GM23338 (cell line): ENCODE measurements around the gene DYRK1A. TPM values are rescaled to one million over a fixed set of nuclear protein-coding genes. Genes with fewer than 3 reads are reported as not detected.

Source experiments
- ATAC-seq: fragments of 200-7000 bp; cut with Tn5 transposase; 3 replicates; pipeline ENCODE4 v1.9.1; 2020
- DNase-seq: peaks from one replicate; pipeline ENCODE4 v3.0.0-alpha.2; 2015; ENCODE audit warnings: low spot score
- H2AFZ ChIP-seq: fragments of 200-600 bp; sonication (generic); 2 replicates; pipeline ENCODE4 v1.8.0; 2016; ENCODE audit warnings: antibody characterized with exemption, mild to moderate bottlenecking, moderate library complexity
- H3F3A ChIP-seq: fragments of 200-600 bp; sonication (generic); replicated peaks from 2 replicates; pipeline ENCODE4 v1.8.0; 2017; ENCODE audit warnings: antibody characterized with exemption, mixed run types, low read depth
- H3K27ac ChIP-seq: fragments of 200-600 bp; sonication (generic); 2 replicates; pipeline ENCODE4 v1.6.1; 2016; ENCODE audit warnings: low read depth
- H3K27me3 ChIP-seq: fragments of 200-600 bp; sonication (generic); 2 replicates; pipeline ENCODE4 v1.8.0; 2016; ENCODE audit warnings: mild to moderate bottlenecking, mixed run types, moderate library complexity; ENCODE audit not compliant: insufficient read depth
- H3K36me3 ChIP-seq: fragments of 200-600 bp; sonication (generic); 2 replicates; pipeline ENCODE4 v1.8.0; 2016; ENCODE audit warnings: mild to moderate bottlenecking; ENCODE audit not compliant: insufficient read depth
- H3K4me1 ChIP-seq: fragments of 200-600 bp; sonication (generic); 2 replicates; pipeline ENCODE4 v1.8.0; 2016; ENCODE audit warnings: mild to moderate bottlenecking, moderate library complexity; ENCODE audit not compliant: insufficient read depth
- H3K4me2 ChIP-seq: fragments of 200-600 bp; sonication (generic); 2 replicates; pipeline ENCODE4 v1.7.1; 2017; ENCODE audit warnings: mixed run types
- H3K4me3 ChIP-seq: fragments of 200-600 bp; sonication (generic); 2 replicates; pipeline ENCODE4 v1.6.1; 2016; ENCODE audit warnings: mixed run types
- H3K79me2 ChIP-seq: fragments of 200-600 bp; sonication (generic); replicated peaks from 2 replicates; pipeline ENCODE4 v1.8.0; 2017; ENCODE audit warnings: mild to moderate bottlenecking; ENCODE audit not compliant: insufficient read depth
- H3K9me2 ChIP-seq: fragments of 200-600 bp; sonication (generic); 2 replicates; pipeline ENCODE4 v1.8.0; 2017; ENCODE audit not compliant: insufficient read depth
- H4K20me1 ChIP-seq: fragments of 200-600 bp; sonication (generic); replicated peaks from 2 replicates; pipeline ENCODE4 v1.8.0; 2017; ENCODE audit warnings: mild to moderate bottlenecking; ENCODE audit not compliant: insufficient read depth
- H3K27ac Mint-ChIP-seq: 2 replicates; pipeline ENCODE4 v1.8.0; 2020; ENCODE audit warnings: inconsistent platforms, mild to moderate bottlenecking, moderate library complexity, mixed read lengths
- H3K27me3 Mint-ChIP-seq: 3 replicates; pipeline ENCODE4 v1.8.0; 2022; ENCODE audit warnings: low read depth, mild to moderate bottlenecking, moderate library complexity, mixed read lengths, inconsistent platforms; ENCODE audit not compliant: insufficient read depth, poor library complexity
- H3K36me3 Mint-ChIP-seq: 3 replicates; pipeline ENCODE4 v1.8.0; 2021; ENCODE audit warnings: low read depth, mild to moderate bottlenecking, inconsistent platforms, moderate library complexity, mixed read lengths
- H3K4me1 Mint-ChIP-seq: 3 replicates; pipeline ENCODE4 v1.8.0; 2020; ENCODE audit warnings: mild to moderate bottlenecking, inconsistent platforms, mixed read lengths
- H3K4me3 Mint-ChIP-seq: 3 replicates; pipeline ENCODE4 v1.8.0; 2021; ENCODE audit warnings: moderate library complexity, mild to moderate bottlenecking, inconsistent platforms, mixed read lengths
- H3K9me3 Mint-ChIP-seq: 3 replicates; pipeline ENCODE4 v1.8.0; 2020; ENCODE audit warnings: moderate library complexity, mild to moderate bottlenecking, inconsistent platforms, mixed read lengths
- CTCF ChIP-seq, 2 experiments: fragments of 200-600 bp in 1 of 2; sonication (generic) in 1 of 2; conservative IDR thresholded peaks; 2 replicates each; pipeline versions ENCODE4 v1.5.1 to v1.6.1; 2016 to 2017; ENCODE audit warnings: antibody characterized with exemption in 2 of 2, low read depth in 2 of 2, mild to moderate bottlenecking in 2 of 2, moderate library complexity in 1 of 2
- ETS1 ChIP-seq: IDR thresholded peaks from 2 replicates; pipeline ENCODE4 v1.6.1; 2016; ENCODE audit warnings: antibody characterized with exemption
- EZH2phosphoT487 ChIP-seq: fragments of 200-600 bp; sonication (generic); IDR thresholded peaks from one replicate; pipeline ENCODE4 v1.8.1; 2018; ENCODE audit warnings: antibody characterized with exemption; ENCODE audit not compliant: unreplicated experiment
- JUNB ChIP-seq: IDR thresholded peaks from one replicate; pipeline ENCODE4 v1.6.1; 2016; ENCODE audit warnings: antibody characterized with exemption; ENCODE audit not compliant: unreplicated experiment
- NANOG ChIP-seq: IDR thresholded peaks from 2 replicates; pipeline ENCODE4 v1.6.1; 2016; ENCODE audit warnings: antibody characterized with exemption, borderline replicate concordance
- POLR2AphosphoS5 ChIP-seq: IDR thresholded peaks from 2 replicates; pipeline ENCODE4 v1.6.1; 2016; ENCODE audit warnings: antibody characterized with exemption, low read depth
- REST ChIP-seq: IDR thresholded peaks from one replicate; pipeline ENCODE4 v1.6.1; 2018; ENCODE audit warnings: antibody characterized with exemption; ENCODE audit not compliant: unreplicated experiment
- STAT1 ChIP-seq: IDR thresholded peaks from one replicate; pipeline ENCODE4 v1.6.1; 2016; ENCODE audit warnings: antibody characterized with exemption; ENCODE audit not compliant: unreplicated experiment
- ZNF114 ChIP-seq: fragments of 250-450 bp; sonication (Bioruptor Pico); IDR thresholded peaks from 2 replicates; pipeline ENCODE4 v1.5.0; 2020; ENCODE audit warnings: mild to moderate bottlenecking, moderate library complexity
- ZNF331 ChIP-seq: fragments of 250-450 bp; sonication (Bioruptor Pico); IDR thresholded peaks from 2 replicates; pipeline ENCODE4 v1.5.0; 2020; ENCODE audit warnings: low read depth, mild to moderate bottlenecking, moderate library complexity
- polyA plus RNA-seq: library from polyadenylated mRNA; unstranded; fragments of >200 nt; fragmentation: Nextera tagmentation; extraction: Ambion mirVana; gene quantifications from 2 replicates; pipeline ENCODE4 v1.2.1, GENCODE V29; 2016
- total RNA-seq: library from RNA; depleted of rRNA; stranded (reverse); fragments of >200 nt; shearing (Covaris generic); gene quantifications from 2 replicates; pipeline ENCODE4 v1.2.3, GENCODE V29; 2014

DYRK1A gene
- total and polyA plus RNA-seq, 2 experiments from 2014 or later = 10.3 to 84.7 TPM

- no peak for TF ChIP-seq REST
Observed at GRCh38 chr21:37443683-37444082, 77.1 kb downstream of the DYRK1A start (continued).

- peaks cover 8% of the 10 kb centered on the region for H3K27me3 Mint-ChIP-seq
- H3K4me2 ChIP-seq = no peak overlapping the region
- peaks cover 64% of the 10 kb centered on the region for H3K4me1 Mint-ChIP-seq
- TF ChIP-seq ZNF331 = no peak
- TF ChIP-seq STAT1 = no peak
- TF ChIP-seq REST = no peak
- TF ChIP-seq ZNF114 (CRISPR knock-in tag) = no peak
- no peak for TF ChIP-seq POLR2AphosphoS5
- no peak for TF ChIP-seq CTCF (conservative IDR thresholded peaks at IDR 0.05; ENCODE audit: low read depth in 2 of 2)
- TF ChIP-seq JUNB = no peak
- TF ChIP-seq EZH2phosphoT487 = no peak
- TF ChIP-seq ETS1 = no peak
- no peak for TF ChIP-seq NANOG
Observed at GRCh38 chr21:37445228-37445627, 78.7 kb downstream of the DYRK1A start.

More at GRCh38 chr21:37445228-37445627, 78.7 kb downstream of the DYRK1A start:
- Mint-ChIP-seq H3K9me3 (no peaks in the 10 kb centered on the region; the same call in 2 of the 3 replicates), H3K4me3 (no peak overlapping the region), H3K27ac (0 out of 2 replicates have a peak overlapping the region, but pooled peaks have one; percentile 5), H3K36me3 (peaks cover 6% of the 10 kb centered on the region; the same call in 2 of the 3 replicates)
- ATAC-seq = no peak
- peaks cover 62% of the 10 kb centered on the region for H3K4me1 ChIP-seq
- no peak overlapping the region for H3K4me3 ChIP-seq
- 0 out of 2 replicates have a peak overlapping the region, but pooled peaks have one; percentile 0 for H3K27ac ChIP-seq
- DNase-seq = no peak
- H3K79me2 ChIP-seq = peaks cover 100% of the 10 kb centered on the region
- peaks cover 74% of the 10 kb centered on the region for H4K20me1 ChIP-seq
- no peaks in the 10 kb centered on the region for H3K27me3 ChIP-seq
- H3K36me3 ChIP-seq = no peaks in the 10 kb centered on the region
- no peaks in the 10 kb centered on the region for H3F3A ChIP-seq
- H2AFZ ChIP-seq = no peak overlapping the region
- H3K9me2 ChIP-seq = no peaks in the 10 kb centered on the region
